GM03348 (cell line): ENCODE data around the gene UBE2L5.
A peak's percentile ranks its signal among the peaks of the same experiment; 100 is the strongest.

Experiments used
- DNase-seq: peaks from one replicate; pipeline ENCODE4 v3.0.0; 2012; ENCODE audit warnings: low spot score

The UBE2L5 gene

DNA sequence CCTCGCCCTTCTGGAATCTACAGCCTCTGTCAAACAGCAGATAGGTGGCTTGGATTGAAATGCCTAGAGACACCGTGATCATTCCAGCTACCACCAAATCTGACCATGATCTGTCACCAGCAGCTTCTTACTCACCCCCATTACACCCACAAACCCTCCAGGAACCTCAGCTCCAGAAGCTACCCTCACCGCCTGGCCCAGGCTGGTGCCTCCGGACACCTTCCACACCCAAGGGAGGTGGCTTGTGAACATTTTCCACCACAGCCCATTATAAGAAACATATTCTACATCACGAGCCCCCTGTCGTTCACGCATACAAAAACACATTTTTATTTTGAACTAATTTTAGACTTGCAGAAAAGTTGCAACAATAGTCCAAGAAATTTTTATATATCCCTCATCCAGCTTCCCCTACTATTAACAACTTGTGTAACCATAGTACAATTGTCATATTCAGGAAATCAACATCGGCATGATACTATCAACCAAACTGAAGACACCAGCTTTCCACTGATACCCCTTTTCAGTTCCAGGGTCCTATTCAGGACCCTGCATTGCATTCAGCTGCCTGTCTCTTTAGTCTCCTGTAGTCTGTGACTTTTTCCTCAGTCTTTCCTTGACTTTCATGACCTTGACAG lies 15.4 kb upstream of the UBE2L5 start:
- no peak for DNase-seq

DNA sequence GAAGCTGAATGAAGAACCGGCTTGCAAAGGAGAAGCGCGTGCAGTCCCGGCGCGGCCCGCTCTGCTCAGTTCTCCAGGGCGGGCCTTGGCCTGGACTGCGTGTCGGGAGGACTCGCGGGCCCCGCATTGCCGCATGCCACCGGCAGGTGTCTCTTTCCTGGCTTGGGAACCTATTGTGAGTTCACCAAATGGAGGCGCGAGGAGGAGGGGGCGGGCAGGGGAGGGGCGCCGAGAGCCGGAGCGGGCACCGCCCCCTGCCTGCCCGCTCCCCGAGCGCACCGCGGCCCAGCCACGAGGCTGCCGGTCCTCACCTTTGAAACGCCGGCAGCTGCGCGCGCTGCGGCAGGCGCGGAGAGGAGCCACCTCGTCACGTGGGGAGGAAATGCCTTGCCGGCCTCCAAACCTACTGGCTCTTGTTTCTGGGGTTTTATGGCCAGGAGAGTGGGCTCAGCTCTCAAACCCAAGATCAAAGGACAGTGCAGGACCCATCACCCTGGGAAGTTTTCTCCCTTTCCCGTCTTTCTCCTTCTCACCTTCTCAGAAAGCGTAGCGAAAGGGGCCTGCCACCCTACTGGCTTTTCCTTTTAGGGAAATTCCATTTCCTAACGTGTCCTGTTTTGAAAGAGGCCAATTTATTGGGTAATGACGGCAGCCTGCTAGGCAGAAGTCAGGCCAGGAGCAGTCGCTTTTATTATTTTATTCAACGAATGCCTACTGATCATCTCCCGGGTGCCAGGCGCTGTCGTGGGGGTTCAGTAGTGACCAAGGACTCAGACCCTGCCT lies 13.8 kb upstream of the UBE2L5 start:
- DNase-seq: peak; percentile 93

DNA sequence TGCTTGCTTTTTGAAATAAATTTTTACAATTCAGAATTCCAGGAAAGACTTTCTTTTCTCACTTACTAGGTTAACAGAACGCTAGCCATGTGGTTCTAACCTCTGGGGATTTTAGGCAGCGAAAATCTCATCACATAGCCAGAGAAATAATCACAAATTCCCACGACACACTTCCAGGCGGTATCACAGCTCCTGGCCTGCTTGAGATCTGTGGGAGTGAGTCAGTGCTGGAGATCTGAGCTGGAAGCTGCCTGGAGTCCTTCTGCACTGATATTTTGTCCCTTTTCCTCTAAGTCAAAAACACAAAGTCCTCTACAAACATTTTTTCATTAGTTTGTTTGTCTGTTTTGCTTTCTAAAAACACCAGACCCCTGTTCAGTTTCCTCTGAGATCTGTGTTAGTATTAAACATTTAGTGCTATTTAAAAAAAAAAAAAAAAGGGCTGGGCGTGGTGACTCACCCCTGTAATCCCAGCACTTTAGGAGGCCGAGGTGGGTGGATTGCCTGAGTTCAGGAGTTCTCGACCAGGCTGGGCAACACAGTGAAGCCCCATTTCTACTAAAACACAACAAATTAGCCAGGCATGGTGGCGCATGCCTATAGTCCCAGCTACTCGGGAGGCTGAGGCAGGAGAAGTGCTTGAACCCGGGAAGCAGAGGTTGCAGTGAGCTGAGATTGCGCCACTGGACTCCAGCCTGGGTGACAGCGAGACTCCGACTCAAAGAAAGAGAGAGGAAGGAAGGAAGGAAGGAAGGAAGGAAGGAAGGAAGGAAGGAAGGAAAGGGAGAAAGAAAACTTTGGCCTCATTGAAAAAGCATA lies 12.2 kb upstream of the UBE2L5 start:
- peak; percentile 75 for DNase-seq

DNA sequence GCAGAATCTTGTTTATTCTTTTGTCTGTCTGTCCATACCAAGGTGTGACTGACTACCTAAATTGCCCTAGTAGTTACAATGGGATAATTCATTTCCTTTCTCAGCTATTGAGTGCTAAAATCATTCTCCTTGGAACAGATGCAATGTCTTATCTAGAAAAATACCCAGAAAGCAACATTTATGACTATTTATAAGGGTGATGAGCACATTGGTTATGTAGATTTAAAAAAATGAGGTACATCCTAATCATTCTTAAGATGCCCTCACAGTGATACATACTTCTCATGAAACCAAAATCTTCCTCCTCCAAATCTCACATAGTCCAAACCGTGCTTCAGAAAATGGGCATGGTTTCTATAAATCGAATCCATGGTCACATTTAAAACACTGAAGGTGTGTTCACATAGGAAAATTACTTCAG lies 11.6 kb upstream of the UBE2L5 start:
- DNase-seq: no peak

DNA sequence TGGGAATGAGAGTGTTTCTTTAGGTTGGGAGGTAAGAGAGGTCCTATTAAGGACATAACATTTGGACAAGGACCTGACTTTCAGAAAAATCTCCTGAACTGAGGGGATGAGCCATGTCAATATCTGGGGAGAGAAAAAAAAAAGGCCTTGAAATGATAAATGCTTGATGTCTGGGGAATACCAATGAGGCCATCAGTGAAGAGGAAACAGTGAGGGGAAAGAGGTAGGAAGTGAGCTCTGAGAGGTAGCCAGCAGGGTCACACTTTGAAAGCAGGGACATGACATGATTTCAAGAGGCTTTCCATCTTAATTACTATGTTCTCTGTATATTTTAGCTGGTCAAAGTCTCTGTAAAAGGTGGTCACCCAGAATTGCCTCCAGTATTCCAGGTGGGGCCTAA lies 9.9 kb upstream of the UBE2L5 start:
- DNase-seq: no peak

DNA sequence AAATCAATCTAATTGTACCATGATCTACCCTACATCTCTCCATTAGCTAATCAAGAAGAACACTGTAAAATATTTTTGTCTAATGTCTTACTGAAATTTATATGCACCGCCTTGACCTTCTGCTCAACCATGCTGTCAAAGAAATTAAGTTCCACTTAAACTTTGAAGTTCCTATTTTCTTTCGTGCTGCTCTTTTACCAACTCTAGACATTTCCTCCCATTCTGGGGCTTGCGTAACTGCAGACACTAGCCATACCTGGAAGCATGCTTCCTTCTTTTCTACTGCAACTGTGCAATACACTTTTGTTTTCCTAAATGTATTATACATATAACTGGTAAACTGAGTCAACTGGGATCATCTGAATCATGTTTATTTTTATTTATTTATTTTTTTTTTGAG lies 8.5 kb upstream of the UBE2L5 start:
- DNase-seq: no peak

DNA sequence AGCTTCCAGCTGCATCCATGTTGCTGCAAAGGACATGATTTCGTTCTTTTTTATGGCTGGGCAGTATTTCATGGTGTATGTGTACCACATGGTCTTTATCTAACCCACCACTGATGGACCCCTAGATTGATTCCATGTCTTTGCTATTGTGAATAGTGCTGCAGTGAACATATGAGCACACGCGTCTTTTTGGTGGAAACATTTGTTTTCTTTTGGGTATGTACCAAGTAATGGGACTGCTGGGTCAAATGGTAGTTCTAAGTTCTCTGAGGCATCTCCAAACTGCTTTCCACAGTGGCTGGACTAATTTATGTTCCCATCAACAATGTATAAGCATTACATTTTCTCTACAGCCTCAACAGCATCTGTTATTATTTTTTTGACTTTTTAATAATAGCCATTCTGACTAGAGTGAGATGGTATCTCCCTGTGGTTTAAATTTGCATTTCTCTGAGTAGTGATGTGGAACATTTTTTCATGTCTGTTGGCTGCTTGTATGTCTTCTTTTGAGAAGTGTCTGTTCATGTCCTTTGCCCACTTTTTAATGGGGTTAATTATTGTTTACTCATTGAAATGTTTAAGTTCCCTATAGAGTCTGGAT lies 6.8 kb upstream of the UBE2L5 start:
- no peak for DNase-seq

DNA sequence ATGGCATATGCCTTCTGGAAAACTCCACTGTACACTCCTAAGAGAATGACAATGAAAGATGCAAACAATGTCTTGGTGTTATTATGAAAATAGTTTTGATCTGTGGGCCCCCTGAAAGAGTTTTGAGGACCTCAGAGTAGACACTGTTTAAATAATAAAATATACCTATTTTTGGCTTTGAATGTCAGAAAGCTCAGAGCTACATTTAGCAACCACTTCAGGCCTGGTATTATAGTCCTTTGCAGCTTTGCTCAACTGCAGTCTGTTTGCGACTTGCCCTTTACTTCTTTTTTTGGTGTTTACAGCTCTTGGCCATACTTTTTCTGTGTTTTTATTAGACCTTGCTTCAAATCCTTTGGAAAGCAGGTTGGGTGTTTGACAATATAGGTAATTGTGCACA lies 5.8 kb upstream of the UBE2L5 start:
- DNase-seq: no peak

DNA sequence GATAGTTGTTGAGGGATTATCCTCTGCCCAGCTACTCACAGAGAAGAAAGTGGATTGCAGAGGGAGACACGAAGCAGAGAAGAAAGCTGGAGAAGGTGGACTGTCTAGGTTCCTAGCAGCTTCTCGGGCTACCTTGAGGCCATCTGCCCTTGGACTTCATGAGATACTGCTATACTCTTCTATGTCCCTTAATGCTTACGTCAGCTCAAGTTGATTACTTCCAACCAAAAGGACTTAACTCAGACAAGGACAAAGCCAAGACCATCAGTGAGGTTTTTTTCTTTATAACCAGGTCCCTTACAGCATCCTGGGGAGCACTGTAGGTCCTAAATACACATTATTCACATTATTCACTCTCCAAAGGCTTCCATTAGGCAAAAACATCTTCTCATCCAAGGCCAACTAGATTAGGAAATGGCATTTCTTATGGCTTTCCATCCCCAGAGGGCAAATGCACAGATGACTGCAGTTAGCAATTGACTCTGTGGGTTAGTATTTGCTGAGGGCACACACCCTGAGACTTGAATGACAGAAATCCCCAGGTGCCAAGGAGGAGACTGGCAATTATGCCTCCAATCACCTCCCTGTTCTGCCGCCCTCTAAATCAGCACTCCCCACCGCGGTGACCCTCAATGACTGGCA lies 4.1 kb upstream of the UBE2L5 start:
- DNase-seq: no peak

DNA sequence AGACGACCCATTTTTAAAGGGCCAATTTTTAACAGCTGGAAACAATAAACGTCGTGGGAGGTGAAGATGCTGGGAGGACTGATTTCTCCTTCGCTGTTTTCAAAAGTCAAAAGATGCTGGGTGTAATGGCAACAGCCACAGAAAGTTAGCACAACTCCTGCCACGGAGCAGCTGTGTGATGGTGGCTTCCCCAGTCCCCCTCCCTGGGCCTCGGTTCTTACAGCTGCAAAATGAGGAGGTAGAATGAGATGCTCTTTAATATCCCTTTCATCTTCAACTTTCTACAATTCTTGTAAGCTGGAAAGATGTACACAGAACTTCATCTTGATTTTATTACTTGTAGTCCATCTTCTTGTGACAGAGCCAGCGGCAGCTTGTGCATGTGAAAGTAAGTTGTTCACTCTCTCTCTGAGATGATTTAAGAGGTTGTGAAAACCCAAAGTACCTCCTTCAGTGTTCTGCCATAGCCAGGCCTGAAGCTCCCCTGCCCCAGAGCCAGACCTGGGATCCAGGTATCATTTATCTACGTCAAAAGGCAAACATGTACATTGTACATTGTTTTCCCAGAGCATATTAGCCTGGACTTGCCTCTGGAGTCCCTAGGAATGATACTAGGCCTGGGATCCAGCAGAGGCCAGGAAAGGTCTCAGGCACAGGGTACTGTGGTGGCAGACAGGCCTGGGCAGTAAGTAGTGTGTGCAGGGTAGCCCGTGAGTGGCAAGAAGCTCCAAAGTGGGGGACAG lies 3.4 kb upstream of the UBE2L5 start:
- DNase-seq: no peak

DNA sequence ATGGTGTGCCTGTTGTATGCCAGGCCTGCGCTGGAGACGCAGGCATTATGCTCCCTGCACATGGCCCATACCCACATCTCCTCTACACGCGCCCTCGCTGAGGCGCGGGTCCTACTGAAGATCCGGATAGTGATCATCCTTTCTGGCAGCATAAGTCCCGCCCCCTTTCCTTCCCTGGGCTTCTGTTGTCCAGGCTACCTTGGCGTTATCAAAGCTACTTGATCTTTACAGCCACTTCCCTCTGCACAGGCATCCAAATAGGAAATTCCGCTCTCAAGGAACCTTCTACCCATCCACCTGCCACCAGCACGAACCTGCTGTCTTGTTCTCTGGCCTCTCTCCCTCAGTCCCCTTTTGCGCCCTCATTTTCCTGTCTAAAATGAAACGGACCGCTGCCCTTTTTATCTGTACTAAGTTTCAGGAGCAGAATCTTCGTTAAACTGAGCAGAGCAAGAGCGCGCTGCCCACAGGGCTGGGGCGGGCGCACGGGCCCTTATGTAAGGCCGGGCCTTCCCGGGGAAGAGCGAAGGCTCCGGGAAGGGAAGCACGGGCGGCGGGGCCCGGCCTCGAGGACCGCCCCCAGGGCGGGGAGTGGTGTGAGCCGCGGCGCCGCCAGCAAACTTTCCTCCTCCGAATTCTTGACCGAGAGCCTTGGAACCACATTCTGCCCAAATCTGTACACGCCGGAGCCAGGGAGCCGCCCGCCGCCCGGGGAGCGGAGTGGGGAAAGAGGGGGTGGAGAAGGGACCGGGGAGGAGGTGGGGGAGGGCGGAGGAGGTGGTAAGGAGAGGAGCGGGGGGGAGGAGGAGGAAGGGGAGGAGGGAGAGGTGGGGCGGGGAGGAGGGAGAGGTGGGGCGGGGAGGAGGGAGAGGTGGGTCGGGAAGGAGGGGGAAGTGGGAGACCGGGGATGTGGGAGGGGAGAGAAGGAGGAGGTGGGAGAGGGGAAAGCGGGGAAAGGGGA lies 920 bp upstream of the UBE2L5 start:
- DNase-seq: peak; percentile 94

DNA sequence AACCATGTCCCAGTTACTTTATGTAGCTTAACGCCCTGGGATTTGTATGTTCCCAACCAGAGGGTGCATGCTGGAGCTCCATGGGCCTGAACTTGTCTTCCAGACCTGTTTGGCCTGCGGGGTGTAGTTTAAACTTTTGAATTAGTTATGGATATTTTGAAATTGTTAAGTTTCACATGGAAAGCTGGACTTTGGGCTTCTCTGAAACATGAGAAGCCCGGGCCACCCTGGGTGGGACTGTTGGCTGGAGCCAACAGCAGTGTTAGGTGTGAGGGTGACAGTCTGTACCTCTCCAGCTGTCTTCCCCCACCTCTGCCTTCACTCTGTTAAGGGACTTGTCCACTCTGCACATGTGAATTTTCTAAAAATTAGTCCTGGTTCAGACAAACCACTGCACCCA lies 1.6 kb downstream of the UBE2L5 start:
- no peak for DNase-seq

DNA sequence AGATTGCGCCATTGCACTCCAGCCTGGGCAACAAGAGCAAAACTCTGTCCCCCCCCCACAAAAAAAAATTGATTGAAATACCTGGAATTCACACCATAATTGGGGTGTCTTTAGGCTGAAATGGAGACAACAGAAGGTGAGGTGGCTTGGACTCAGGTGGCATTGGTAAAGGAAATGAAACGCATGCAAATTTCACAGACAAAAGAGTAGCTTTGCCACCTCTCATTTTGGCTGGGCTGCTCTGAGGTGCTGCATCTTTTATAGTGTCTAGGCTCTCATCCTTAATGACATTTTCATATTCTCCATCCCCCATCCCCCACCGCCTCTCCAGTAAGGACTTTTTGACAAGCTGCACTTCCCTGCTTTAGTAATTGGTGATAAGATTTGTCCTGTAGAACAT lies 6.9 kb downstream of the UBE2L5 start:
- no peak for DNase-seq

DNA sequence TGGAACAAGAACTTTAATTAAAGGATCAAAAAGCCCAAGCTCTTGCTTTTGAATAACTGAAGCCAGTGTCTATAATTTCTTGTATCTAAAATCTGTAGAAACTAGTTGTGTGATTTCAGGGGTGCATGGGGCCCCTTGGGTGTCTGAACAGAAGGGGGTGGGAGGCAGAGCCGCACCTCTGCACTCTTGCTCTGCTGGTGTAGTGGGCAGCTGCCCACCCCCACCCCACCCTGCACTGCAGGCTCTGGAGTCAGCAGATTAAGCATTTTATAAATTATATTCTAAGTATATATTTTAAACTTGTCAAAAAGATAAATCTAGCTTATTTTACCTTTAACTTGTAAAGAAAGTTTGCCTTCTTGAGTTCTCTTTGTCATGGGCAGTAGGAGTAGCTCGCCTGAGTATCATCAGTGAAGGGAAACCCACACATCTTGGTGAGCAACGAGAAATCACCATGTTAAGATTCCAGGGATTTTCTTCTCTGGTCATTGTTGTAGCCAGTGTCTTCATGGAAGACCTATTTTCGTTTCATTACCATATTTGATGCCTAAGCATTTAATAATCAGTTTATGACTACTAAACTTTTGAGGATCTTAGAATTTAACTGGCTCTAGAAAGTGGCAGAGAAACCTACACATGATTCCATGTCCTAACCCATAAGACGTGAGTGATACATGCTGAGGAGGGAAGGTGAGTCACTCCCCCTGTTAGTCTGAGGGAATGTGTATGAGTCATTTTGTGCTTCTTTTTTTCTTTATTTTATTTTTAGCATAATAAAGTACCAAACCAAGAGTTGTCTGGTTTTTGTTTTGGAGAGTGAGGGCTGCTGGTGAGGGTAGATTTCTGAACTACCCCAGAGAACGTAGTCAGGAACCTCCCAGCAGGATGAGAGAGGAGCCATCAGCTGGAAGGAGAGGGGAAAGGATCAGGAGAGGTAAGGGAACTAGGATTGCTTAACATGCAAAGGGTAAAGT lies 7.7 kb downstream of the UBE2L5 start:
- peak; percentile 85 for DNase-seq

DNA sequence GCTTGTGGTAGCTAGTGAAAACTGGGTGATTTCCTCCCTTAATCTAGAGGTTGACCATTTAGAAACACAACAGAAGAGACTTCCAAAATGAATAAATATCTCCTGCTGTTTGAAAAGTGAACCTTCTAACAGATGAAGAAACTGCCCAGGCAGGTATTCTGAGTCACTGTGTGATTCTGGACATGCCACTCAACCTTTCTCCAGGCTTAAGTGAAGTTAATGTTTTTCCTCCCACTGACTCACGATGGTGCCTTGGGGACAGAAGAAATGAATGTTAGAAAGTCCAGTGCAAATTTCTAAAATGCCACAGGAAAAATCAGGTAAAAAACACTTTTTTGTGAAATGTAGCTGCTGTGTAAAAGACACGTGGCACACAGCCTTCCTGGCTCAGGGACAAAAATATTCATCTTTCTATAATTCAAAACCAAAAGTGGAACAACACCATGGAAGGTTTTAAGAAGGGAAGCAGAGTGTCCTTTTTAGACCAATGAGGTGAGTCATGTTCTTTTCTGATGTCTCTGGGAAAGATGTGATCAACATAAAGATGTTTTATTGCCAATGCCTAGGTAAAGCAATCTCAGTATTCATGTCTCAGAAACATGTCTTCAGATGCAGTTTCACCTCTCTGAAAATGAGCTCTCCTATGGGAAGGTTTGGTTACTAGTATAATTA lies 9.1 kb downstream of the UBE2L5 start:
- DNase-seq: no peak

DNA sequence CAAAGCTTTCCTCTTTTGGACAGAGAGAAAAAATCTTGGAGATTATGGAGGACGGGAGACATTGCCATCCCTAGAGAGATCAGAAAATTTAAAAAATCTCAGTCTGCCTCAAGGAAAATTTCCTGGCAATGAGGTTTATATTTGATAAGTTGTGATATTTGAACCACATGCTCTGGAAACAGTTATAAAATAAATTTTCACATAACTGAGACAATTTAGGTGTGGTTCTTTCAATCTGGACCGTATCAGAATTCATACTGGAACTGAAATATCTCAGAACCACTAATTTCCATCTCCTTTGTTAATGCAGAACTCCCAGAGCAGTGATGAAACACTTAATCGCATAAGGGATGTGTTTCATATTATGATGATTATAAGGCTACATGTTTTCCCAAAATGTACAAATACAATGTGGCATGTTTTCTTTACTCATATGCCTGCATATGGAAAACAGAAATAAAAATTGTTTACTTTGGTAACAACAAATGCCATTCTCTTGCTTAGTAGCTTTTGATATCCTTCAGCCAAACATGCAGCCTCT lies 13.7 kb downstream of the UBE2L5 start:
- DNase-seq: no peak

DNA sequence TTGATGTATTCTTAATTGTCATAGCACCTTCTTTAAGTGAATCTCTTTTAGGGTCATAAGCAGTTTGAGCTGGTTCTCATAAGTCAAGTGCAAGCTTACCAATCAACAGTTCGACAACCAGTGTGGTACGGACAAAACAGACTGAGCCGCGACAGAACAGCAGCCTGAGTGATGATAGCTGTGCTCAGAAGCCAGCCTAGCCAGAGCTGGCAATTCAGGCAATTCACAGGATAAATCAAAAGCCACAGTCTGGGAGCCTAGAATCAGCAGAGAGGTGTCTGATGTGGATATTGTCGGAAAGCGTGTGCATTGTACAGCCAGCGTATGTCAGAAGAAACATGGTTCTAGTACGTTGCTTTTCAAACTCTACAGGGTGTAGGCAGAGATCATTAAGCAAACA lies 14.9 kb downstream of the UBE2L5 start:
- DNase-seq: no peak

DNA sequence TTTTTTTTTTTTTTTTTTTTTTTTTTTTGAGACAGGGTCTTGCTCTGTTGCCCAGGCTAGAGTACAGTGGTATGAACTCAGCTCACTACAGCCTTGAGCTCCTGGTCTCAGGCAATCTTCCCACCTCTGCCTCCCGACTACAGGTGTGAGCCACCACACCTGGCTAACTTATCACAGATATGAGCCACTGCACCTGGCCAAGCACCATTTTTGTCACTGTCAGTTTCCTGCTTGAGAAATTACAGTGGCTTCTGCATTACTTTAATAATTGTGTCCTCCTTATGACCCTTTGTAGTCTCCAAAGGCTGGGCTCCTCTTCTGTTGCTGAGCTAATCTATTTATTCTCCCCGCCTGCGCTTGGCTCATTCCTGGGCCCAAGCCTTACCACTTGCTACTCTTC lies 16.0 kb downstream of the UBE2L5 start:
- DNase-seq: no peak
